ENCODE measurements around the gene ZNF511. TPM values are rescaled to one million over a fixed set of nuclear protein-coding genes. Genes with fewer than 3 reads are reported as not detected.

The ZNF511 gene
- total and polyA plus RNA-seq, 2 donors, result 20.6 to 39.1 TPM

DNA sequence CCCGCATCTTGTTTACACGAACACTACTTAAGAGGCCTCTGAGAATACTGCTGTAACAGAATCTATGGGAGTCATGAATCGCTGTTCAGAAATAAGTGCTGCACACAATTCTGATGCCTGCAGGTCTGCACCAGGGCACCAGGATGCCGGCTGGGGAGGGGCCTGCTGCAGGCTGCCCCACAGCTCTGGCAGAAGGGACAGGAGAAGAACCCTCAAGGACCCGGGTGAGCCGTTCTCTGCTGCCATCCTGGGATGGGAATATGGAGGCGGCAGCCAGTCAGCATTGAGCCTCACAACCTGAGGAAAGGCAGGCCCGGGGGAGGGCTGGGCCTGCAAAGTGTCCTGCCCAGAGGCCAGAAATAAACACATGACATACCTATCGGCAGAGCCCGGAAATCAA lies 11.2 kb upstream of the ZNF511 start:
- 98% methylated on average over 10 of the region's 10 CpGs for WGBS
- Histone ChIP-seq H3K4me1 (ENCODE audit: control insufficient read depth in 2 of 2, insufficient read depth in 2 of 2, low read length in 2 of 2) (no peaks in the 10 kb centered on the region), H3K27ac (ENCODE audit: low read depth in 1 of 2, low read length in 1 of 2) (no peak overlapping the region), H3K4me3 (ENCODE audit: low read length in 2 of 2) (no peak overlapping the region), H3K36me3 (ENCODE audit: control insufficient read depth in 2 of 2, insufficient read depth in 2 of 2, low read length in 1 of 2) (peaks cover 63 to 94% of the 10 kb centered on the region in 2 donors), H3K9me3 (ENCODE audit: control insufficient read depth in 2 of 2, insufficient read depth in 1 of 2, low read length in 1 of 2) (peaks cover 0 to 5% of the 10 kb centered on the region in 2 donors), H3K27me3 (ENCODE audit: control insufficient read depth in 2 of 2, insufficient read depth in 1 of 2, low read length in 1 of 2) (no peaks in the 10 kb centered on the region)
- DNase-seq (ENCODE audit: low read depth in 6 of 9, low spot score in 9 of 9), result no peak

DNA sequence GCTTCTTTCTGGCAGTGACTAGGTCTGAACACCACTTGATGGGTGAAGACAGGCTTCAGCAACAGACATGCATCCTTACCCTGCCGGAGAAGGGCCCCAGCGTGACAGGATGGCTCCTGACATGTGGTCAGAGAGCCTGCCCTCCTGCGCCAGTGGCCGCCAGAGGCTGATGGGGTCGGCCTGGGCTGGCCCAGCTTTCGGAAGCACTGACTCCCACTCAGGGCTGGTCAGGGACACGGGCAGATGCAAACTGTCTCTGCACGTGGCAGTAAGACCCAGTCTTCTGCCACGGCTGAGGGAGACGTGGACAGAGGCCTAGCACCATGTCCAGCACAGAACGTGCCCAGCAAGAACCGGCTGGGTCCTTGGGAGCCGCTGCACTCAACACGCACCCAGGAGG lies 10.2 kb upstream of the ZNF511 start:
- peaks cover 53 to 92% of the 10 kb centered on the region in 2 donors for H3K36me3 ChIP-seq (ENCODE audit: control insufficient read depth in 2 of 2, insufficient read depth in 2 of 2, low read length in 1 of 2)
- H3K27me3 ChIP-seq (ENCODE audit: control insufficient read depth in 2 of 2, insufficient read depth in 1 of 2, low read length in 1 of 2), result no peaks in the 10 kb centered on the region
- DNase-seq (ENCODE audit: low read depth in 6 of 9, low spot score in 9 of 9), result no peak
- no peaks in the 10 kb centered on the region for H3K4me1 ChIP-seq (ENCODE audit: control insufficient read depth in 2 of 2, insufficient read depth in 2 of 2, low read length in 2 of 2)
- no peaks in the 10 kb centered on the region for H3K9me3 ChIP-seq (ENCODE audit: control insufficient read depth in 2 of 2, insufficient read depth in 1 of 2, low read length in 1 of 2)
- no peak overlapping the region for H3K4me3 ChIP-seq (ENCODE audit: low read length in 2 of 2)
- no peak overlapping the region for H3K27ac ChIP-seq (ENCODE audit: low read depth in 1 of 2, low read length in 1 of 2)
- WGBS, result 94% methylated on average over 14 of the region's 14 CpGs

DNA sequence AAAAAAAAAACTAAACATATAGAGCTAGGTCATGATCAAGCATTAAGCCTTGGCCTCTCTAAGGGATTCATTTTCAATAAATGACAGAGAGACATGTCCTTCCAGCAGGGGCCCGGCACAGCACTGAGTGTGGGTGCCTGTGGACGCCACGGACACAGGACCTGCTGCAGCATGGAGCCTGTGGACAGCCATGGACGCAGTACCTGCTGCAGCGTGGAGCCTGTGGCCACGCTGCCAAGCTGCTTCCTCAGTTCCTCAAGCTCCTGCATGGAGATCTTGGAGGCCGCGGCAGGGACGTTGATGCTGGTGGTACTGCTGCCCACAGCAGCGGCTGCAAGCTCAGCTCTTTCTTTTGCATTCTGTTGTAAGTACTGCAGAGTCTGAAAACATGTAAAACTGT lies 9.5 kb upstream of the ZNF511 start:
- Histone ChIP-seq H3K36me3 (ENCODE audit: control insufficient read depth in 2 of 2, insufficient read depth in 2 of 2, low read length in 1 of 2) (peaks cover 45 to 85% of the 10 kb centered on the region in 2 donors), H3K4me3 (ENCODE audit: low read length in 2 of 2) (no peak overlapping the region), H3K27me3 (ENCODE audit: control insufficient read depth in 2 of 2, insufficient read depth in 1 of 2, low read length in 1 of 2) (no peaks in the 10 kb centered on the region), H3K27ac (ENCODE audit: low read depth in 1 of 2, low read length in 1 of 2) (no peak overlapping the region), H3K9me3 (ENCODE audit: control insufficient read depth in 2 of 2, insufficient read depth in 1 of 2, low read length in 1 of 2) (no peaks in the 10 kb centered on the region), H3K4me1 (ENCODE audit: control insufficient read depth in 2 of 2, insufficient read depth in 2 of 2, low read length in 2 of 2) (no peaks in the 10 kb centered on the region)
- no peak for DNase-seq (ENCODE audit: low read depth in 6 of 9, low spot score in 9 of 9)
- WGBS, result 93% methylated on average over 10 of the region's 10 CpGs

DNA sequence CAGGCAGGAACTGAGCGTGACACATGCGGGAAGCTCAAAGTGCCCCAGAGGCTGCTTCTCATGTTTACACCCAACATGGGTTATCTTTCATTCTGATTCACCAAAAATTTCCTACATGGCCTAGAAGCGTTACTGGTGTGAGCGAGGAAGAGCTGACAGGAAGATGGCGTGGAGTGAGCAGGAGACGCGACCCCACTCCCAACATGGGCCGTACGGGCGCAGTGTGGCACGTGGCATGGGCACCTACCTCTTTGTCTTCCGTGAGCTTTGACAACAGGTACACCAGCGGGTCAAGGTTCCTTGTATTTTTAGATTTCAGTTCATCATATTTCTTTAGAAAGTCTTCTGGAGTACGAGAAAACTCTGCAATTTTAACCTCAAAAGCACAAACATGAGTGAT lies 9.0 kb upstream of the ZNF511 start:
- H3K36me3 ChIP-seq (ENCODE audit: control insufficient read depth in 2 of 2, insufficient read depth in 2 of 2, low read length in 1 of 2), result peaks cover 40 to 80% of the 10 kb centered on the region in 2 donors
- H3K27ac ChIP-seq (ENCODE audit: low read depth in 1 of 2, low read length in 1 of 2), result no peak overlapping the region
- no peaks in the 10 kb centered on the region for H3K9me3 ChIP-seq (ENCODE audit: control insufficient read depth in 2 of 2, insufficient read depth in 1 of 2, low read length in 1 of 2)
- H3K4me1 ChIP-seq (ENCODE audit: control insufficient read depth in 2 of 2, insufficient read depth in 2 of 2, low read length in 2 of 2), result no peaks in the 10 kb centered on the region
- H3K4me3 ChIP-seq (ENCODE audit: low read length in 2 of 2), result no peak overlapping the region
- WGBS, result 97% methylated on average over 14 of the region's 14 CpGs
- no peak for DNase-seq (ENCODE audit: low read depth in 6 of 9, low spot score in 9 of 9)
- H3K27me3 ChIP-seq (ENCODE audit: control insufficient read depth in 2 of 2, insufficient read depth in 1 of 2, low read length in 1 of 2), result no peaks in the 10 kb centered on the region

DNA sequence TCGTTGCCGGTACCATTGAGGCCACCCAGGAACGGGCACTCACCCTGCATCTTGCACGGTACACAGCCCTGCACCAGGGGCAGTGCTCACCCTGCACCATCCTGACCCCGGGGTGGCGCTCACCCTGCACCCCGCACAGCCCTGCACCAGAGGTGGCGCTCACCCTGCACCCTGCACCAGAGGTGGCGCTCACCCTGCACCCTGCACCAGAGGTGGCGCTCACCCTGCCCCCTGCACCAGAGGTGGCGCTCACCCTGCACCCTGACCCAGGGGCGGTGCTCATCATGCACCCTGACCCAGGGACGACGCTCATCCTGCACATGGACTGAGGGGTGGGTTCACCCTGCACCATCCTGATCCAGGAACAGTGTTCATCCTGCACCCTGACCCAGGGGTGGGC lies 6.5 kb upstream of the ZNF511 start:
- WGBS, result 99% methylated on average over 14 of the region's 14 CpGs
- H3K4me1 ChIP-seq (ENCODE audit: control insufficient read depth in 2 of 2, insufficient read depth in 2 of 2, low read length in 2 of 2), result peaks cover 3 to 4% of the 10 kb centered on the region in 2 donors
- H3K4me3 ChIP-seq (ENCODE audit: low read length in 2 of 2), result no peak overlapping the region
- no peak overlapping the region for H3K27ac ChIP-seq (ENCODE audit: low read depth in 1 of 2, low read length in 1 of 2)
- no peaks in the 10 kb centered on the region for H3K9me3 ChIP-seq (ENCODE audit: control insufficient read depth in 2 of 2, insufficient read depth in 1 of 2, low read length in 1 of 2)
- DNase-seq (ENCODE audit: low read depth in 6 of 9, low spot score in 9 of 9), result no peak
- no peaks in the 10 kb centered on the region for H3K27me3 ChIP-seq (ENCODE audit: control insufficient read depth in 2 of 2, insufficient read depth in 1 of 2, low read length in 1 of 2)
- peaks cover 28 to 55% of the 10 kb centered on the region in 2 donors for H3K36me3 ChIP-seq (ENCODE audit: control insufficient read depth in 2 of 2, insufficient read depth in 2 of 2, low read length in 1 of 2)

DNA sequence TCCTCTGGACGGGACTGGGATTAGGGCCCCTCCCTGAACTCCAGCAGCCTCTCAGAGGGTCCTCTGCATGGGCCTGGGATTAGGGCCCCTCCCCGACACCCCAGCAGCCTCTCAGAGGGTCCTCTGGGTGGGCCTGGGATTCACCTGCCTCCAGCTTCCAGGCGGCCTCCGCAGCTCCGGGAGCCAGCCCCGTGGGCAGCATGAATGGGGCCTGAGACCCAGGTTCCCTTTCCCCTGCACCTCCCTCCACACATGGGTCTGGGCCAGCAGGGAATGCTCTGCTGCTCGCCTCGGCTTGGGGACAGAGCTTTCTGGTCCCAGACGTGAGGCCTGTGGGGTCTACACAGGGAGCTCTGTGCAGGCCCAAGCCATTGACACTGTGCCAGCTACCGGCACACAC lies 5.5 kb upstream of the ZNF511 start:
- no peaks in the 10 kb centered on the region for H3K9me3 ChIP-seq (ENCODE audit: control insufficient read depth in 2 of 2, insufficient read depth in 1 of 2, low read length in 1 of 2)
- no peak overlapping the region for H3K27ac ChIP-seq (ENCODE audit: low read depth in 1 of 2, low read length in 1 of 2)
- 95% methylated on average over 10 of the region's 10 CpGs for WGBS
- peaks cover 3 to 12% of the 10 kb centered on the region in 2 donors for H3K4me1 ChIP-seq (ENCODE audit: control insufficient read depth in 2 of 2, insufficient read depth in 2 of 2, low read length in 2 of 2)
- peaks cover 19 to 45% of the 10 kb centered on the region in 2 donors for H3K36me3 ChIP-seq (ENCODE audit: control insufficient read depth in 2 of 2, insufficient read depth in 2 of 2, low read length in 1 of 2)
- H3K4me3 ChIP-seq (ENCODE audit: low read length in 2 of 2), result no peak overlapping the region
- no peak for DNase-seq (ENCODE audit: low read depth in 6 of 9, low spot score in 9 of 9)
- no peaks in the 10 kb centered on the region for H3K27me3 ChIP-seq (ENCODE audit: control insufficient read depth in 2 of 2, insufficient read depth in 1 of 2, low read length in 1 of 2)

DNA sequence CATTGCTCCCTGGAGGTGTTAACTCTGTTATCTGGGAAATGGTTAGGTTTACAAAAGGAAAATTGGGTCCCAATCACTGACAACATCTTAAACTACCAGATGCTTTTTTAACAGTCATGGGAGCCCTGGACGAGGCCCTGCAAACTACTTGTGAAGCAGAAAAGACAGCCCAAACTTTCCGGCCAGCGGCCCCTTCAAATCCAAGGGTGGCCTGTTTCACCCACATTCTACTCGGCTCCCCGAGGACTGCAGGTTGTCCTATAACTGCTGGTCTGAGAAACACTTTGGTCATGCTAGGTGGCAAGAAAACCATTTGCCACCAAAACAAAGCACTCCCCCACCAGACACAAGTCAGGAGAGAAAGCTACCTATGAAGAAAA lies 2.6 kb upstream of the ZNF511 start:
- no peaks in the 10 kb centered on the region for H3K27me3 ChIP-seq (ENCODE audit: control insufficient read depth in 2 of 2, insufficient read depth in 1 of 2, low read length in 1 of 2)
- H3K27ac ChIP-seq (ENCODE audit: low read depth in 1 of 2, low read length in 1 of 2), result peak overlapping the region in 1 of 2 donors; percentile 41
- DNase-seq (ENCODE audit: low read depth in 6 of 9, low spot score in 9 of 9), result no peak
- peaks cover 11 to 16% of the 10 kb centered on the region in 2 donors for H3K4me1 ChIP-seq (ENCODE audit: control insufficient read depth in 2 of 2, insufficient read depth in 2 of 2, low read length in 2 of 2)
- H3K36me3 ChIP-seq (ENCODE audit: control insufficient read depth in 2 of 2, insufficient read depth in 2 of 2, low read length in 1 of 2), result peaks cover 15 to 33% of the 10 kb centered on the region in 2 donors
- peaks cover 2 to 15% of the 10 kb centered on the region in 2 donors for H3K9me3 ChIP-seq (ENCODE audit: control insufficient read depth in 2 of 2, insufficient read depth in 1 of 2, low read length in 1 of 2)
- 98% methylated on average over 5 of the region's 5 CpGs for WGBS
- no peak overlapping the region for H3K4me3 ChIP-seq (ENCODE audit: low read length in 2 of 2)

DNA sequence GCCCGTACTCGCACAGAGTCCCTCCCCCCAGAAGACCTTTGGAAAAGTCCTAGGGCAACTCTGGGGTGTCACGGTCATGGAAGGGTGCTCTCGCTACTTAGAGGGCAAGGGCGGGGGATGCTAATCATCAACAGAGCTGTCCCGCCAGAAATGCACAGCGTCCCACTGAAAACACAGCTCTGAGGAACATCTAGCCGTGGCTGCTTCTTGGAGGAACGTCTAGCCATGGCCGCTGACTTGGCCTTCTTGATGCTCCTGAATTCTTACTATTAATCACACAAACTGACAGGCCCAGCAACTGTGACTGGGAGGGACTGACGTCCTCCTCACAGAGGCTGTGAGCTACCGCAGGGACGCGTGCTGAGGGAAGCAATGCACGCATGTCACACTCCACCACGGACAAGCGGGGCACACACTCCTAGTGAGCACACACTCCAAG lies 1.8 kb upstream of the ZNF511 start:
- 96% methylated on average over 17 of the region's 17 CpGs for WGBS
- DNase-seq (ENCODE audit: low read depth in 6 of 9, low spot score in 9 of 9), result no peak
- Histone ChIP-seq H3K36me3 (ENCODE audit: control insufficient read depth in 2 of 2, insufficient read depth in 2 of 2, low read length in 1 of 2) (peaks cover 21 to 34% of the 10 kb centered on the region in 2 donors), H3K9me3 (ENCODE audit: control insufficient read depth in 2 of 2, insufficient read depth in 1 of 2, low read length in 1 of 2) (peaks cover 2 to 15% of the 10 kb centered on the region in 2 donors), H3K27me3 (ENCODE audit: control insufficient read depth in 2 of 2, insufficient read depth in 1 of 2, low read length in 1 of 2) (no peaks in the 10 kb centered on the region), H3K4me3 (ENCODE audit: low read length in 2 of 2) (no peak overlapping the region), H3K27ac (ENCODE audit: low read depth in 1 of 2, low read length in 1 of 2) (no peak overlapping the region), H3K4me1 (ENCODE audit: control insufficient read depth in 2 of 2, insufficient read depth in 2 of 2, low read length in 2 of 2) (peaks cover 11 to 16% of the 10 kb centered on the region in 2 donors)

DNA sequence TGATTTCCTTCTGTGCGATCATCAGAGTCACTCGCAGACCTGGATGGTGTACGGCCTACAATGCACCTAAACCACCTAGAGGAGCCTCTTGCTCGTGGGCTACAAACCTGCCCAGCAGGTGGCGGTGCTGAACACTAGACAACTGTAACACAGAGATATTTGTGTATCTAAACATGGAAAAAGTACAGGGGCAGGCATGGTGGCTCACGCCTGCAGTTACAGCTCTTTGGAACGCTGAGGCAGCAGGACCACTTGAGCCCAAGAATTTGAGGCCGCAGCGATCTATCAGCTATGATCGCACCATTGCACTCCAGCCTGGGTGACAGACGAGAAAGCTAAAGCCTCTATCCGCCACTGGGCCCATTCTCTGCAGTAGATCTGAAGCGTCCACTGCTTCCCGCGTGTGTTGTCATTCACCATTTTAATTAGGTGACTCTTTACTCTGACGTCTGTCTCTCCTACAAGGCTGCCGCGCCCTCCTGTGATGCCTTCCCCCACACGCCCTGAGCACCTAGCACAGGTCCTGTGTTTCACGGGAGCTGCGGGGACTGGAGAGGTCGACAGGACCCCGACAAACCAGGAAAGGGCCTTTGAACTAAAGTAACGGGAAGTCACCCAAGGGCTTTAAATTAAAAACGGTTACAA lies 816 bp upstream of the ZNF511 start:
- peak overlapping the region; percentile 88 to 96 for H3K27ac ChIP-seq (ENCODE audit: low read depth in 1 of 2, low read length in 1 of 2)

More for the DNA sequence above, 816 bp upstream of the ZNF511 start:
- 3% methylated on average over 25 of the region's 25 CpGs for WGBS
- Histone ChIP-seq H3K9me3 (ENCODE audit: control insufficient read depth in 2 of 2, insufficient read depth in 1 of 2, low read length in 1 of 2) (peaks cover 2 to 15% of the 10 kb centered on the region in 2 donors), H3K4me3 (ENCODE audit: low read length in 2 of 2) (peak overlapping the region; percentile 90 to 95), H3K36me3 (ENCODE audit: control insufficient read depth in 2 of 2, insufficient read depth in 2 of 2, low read length in 1 of 2) (peaks cover 24 to 36% of the 10 kb centered on the region in 2 donors), H3K4me1 (ENCODE audit: control insufficient read depth in 2 of 2, insufficient read depth in 2 of 2, low read length in 2 of 2) (peaks cover 11 to 16% of the 10 kb centered on the region in 2 donors), H3K27me3 (ENCODE audit: control insufficient read depth in 2 of 2, insufficient read depth in 1 of 2, low read length in 1 of 2) (no peaks in the 10 kb centered on the region)
- DNase-seq (ENCODE audit: low read depth in 6 of 9, low spot score in 9 of 9), result peak; percentile 71 to 93 (median 82)

Data from thymus (tissue), 11 donors.